Rectal smooth muscle tissue (tissue), 1 donor: ENCODE data around the gene NOC4L.
"Not testable (repeated sequence)": the region's sequence is repeated elsewhere in the genome, so short reads cannot be mapped to it uniquely, and the experiment has no call there.

ENCODE experiments used
- H3K27ac ChIP-seq: one replicate; pipeline ENCODE4 v1.7.0; 2013; ENCODE audit warnings: low read depth, low read length, inconsistent platforms
- H3K27me3 ChIP-seq: one replicate; pipeline ENCODE4 v1.7.0; 2013; ENCODE audit warnings: low read length; ENCODE audit not compliant: control insufficient read depth, insufficient read depth
- H3K36me3 ChIP-seq: one replicate; pipeline ENCODE4 v1.7.0; 2013; ENCODE audit warnings: low read length; ENCODE audit not compliant: control insufficient read depth, insufficient read depth
- H3K4me1 ChIP-seq: one replicate; pipeline ENCODE4 v1.7.0; 2013; ENCODE audit warnings: low read length; ENCODE audit not compliant: control insufficient read depth, insufficient read depth
- H3K4me3 ChIP-seq: one replicate; pipeline ENCODE4 v1.7.0; 2013; ENCODE audit warnings: low read length
- H3K9ac ChIP-seq: one replicate; pipeline ENCODE4 v1.7.0; 2013; ENCODE audit warnings: low read length

NOC4L gene

DNA sequence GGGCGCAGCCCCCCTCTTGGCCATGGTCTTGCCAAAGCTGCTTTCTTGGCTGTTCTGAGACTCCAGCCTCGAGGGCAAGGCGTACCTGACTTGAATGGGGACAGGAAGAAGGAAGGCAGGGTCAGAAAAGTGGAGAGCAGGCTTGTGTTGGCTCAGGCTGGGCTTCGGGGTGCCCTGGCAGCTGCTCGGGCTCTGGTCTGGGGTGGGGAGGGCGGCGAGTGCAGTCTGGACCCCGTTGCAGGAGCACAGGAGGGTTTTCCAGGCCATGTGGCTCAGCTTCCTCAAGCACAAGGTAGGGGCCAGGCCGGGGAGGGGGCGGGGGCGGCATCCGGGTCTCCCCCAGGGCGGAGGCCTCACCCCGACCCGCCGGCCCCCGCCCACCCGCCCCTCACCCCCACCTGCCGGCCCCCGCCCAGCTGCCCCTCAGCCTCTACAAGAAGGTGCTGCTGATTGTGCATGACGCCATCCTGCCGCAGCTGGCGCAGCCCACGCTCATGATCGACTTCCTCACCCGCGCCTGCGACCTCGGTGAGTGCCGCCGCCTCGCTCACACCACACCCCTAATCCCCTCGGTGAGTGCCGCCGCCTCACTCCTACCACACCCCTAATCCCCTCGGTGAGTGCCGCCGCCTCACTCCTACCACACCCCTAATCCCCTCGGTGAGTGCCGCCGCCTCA is 4.2 kb downstream of the NOC4L start:
- Histone ChIP-seq H3K27ac (no peak overlapping the region), H3K27me3 (no peaks in the 10 kb centered on the region), H3K9ac (no peak overlapping the region), H3K4me3 (no peak overlapping the region), H3K4me1 (peaks cover 5% of the 10 kb centered on the region), H3K36me3 (no peaks in the 10 kb centered on the region)

DNA sequence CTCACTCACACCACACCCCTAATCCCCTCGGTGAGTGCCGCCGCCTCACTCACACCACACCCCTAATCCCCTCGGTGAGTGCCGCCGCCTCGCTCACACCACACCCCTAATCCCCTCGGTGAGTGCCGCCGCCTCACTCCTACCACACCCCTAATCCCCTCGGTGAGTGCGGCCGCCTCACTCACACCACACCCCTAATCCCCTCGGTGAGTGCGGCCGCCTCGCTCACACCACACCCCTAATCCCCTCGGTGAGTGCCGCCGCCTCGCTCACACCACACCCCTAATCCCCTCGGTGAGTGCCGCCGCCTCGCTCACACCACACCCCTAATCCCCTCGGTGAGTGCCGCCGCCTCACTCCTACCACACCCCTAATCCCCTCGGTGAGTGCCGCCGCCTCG is 5.3 kb downstream of the NOC4L start:
- H3K36me3 ChIP-seq, H3K9ac ChIP-seq, H3K27me3 ChIP-seq, H3K27ac ChIP-seq, H3K4me3 ChIP-seq, H3K4me1 ChIP-seq: not testable (repeated sequence)

DNA sequence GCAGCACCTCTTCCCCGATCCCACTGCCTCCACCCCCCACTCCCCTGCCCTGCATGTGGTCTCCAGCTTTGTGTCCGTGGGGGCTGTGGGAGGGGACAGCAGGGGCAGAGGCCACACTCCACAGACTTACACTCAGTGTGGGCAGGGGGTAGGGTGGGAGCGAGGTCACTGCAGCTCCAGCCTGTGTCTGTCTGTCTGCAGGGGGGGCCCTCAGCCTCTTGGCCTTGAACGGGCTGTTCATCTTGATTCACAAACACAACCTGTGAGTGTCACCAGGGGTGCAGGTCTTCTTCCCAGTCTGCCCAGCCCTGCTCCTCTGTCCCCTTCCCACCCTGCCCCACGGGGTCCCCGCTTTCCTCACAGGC is 6.5 kb downstream of the NOC4L start:
- Histone ChIP-seq H3K27ac (no peak overlapping the region), H3K36me3 (no peaks in the 10 kb centered on the region), H3K4me3 (no peak overlapping the region), H3K4me1 (no peaks in the 10 kb centered on the region), H3K27me3 (no peaks in the 10 kb centered on the region), H3K9ac (no peak overlapping the region)

DNA sequence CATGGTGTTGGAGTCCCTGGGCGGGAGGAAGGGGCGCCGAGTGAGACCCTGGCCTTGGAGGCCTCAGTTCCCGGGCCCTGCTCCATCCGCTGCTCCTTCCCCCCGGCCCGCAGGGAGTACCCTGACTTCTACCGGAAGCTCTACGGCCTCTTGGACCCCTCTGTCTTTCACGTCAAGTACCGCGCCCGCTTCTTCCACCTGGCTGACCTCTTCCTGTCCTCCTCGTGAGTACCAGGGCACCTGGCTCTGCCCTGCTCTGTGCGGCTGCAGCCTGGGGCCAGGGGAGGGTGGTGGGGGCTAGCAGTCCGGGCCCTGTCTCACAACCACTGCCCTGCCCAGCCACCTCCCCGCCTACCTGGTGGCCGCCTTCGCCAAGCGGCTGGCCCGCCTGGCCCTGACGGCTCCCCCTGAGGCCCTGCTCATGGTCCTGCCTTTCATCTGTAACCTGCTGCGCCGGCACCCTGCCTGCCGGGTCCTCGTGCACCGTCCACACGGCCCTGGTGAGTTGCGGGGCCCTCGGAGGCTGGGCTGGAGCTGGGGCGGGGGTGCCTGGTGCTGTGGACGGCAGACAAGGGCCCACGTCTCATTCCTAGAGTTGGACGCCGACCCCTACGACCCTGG is 7.0 kb downstream of the NOC4L start:
- Histone ChIP-seq H3K9ac (no peak overlapping the region), H3K4me1 (no peaks in the 10 kb centered on the region), H3K4me3 (no peak overlapping the region), H3K36me3 (no peaks in the 10 kb centered on the region), H3K27ac (no peak overlapping the region), H3K27me3 (no peaks in the 10 kb centered on the region)

DNA sequence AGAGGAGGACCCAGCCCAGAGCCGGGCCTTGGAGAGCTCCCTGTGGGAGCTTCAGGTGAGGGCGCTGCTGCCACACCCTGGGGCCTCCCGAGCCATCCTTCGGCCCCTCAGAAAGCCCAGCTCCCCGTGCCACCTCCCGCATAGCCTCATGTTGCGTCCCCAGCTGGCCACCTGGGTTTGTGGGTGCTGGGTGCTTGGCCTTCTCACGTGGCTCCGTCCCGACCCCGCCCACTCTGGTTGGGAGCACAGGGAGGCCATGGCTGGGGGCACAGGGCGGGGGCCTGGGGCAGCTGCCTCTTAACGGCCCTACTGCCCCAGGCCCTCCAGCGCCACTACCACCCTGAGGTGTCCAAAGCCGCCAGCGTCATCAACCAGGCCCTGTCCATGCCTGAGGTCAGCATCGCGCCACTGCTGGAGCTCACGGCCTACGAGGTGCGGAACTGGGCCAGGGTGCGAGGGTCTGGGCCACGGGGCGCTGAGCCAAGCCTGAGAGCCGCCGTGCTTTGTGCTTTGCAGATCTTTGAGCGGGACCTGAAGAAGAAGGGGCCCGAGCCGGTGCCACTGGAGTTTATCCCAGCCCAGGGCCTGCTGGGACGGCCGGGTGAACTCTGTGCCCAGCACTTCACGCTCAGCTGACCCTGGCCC is 7.6 kb downstream of the NOC4L start:
- no peaks in the 10 kb centered on the region for H3K27me3 ChIP-seq
- H3K4me3 ChIP-seq = no peak overlapping the region
- H3K36me3 ChIP-seq = no peaks in the 10 kb centered on the region
- no peak overlapping the region for H3K9ac ChIP-seq
- no peak overlapping the region for H3K27ac ChIP-seq
- H3K4me1 ChIP-seq = no peaks in the 10 kb centered on the region

DNA sequence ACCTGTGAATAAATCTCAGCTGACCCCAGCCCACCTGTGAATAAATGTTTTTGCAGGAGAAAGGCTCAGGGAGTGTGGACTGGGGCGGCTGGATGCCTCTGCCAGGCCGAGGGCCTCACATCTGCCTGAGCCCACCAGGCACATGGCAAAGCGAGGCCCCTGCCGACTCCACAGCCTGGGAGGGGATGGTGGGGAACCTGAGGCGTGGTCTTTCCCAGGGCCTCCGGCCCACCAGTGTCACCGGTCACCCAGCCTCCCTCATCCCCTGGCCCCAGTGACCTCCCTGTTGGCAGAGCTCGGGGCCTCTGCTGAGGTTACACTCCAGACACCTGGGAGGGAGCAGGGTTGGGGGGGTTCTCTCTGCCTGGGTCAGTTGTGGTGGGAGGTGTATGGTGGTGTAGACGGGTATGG is 8.2 kb downstream of the NOC4L start:
- no peak overlapping the region for H3K27ac ChIP-seq
- no peak overlapping the region for H3K9ac ChIP-seq
- no peaks in the 10 kb centered on the region for H3K4me1 ChIP-seq
- no peaks in the 10 kb centered on the region for H3K27me3 ChIP-seq
- no peak overlapping the region for H3K4me3 ChIP-seq
- no peaks in the 10 kb centered on the region for H3K36me3 ChIP-seq

DNA sequence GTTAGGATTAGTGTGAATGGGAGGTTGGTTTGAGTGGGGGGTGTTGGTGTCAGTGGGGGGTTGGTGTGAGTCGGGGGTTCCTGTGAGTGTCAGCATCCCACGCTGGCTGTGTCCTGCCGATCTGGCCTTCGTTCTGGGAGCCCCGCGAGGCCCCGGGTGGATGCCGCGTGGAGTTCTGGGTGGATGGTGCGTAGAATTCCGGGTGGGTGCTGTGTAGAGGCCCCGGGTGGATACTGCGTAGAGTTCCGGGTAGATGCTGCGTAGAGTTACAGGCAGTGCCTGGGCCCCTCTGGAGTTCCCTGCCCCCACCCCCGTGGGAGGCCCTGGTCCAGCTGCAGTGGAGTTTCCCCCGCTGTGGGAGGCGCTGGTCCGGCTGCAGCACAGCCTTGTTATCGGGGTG is 8.7 kb downstream of the NOC4L start:
- peaks cover 5% of the 10 kb centered on the region for H3K36me3 ChIP-seq
- H3K4me3 ChIP-seq = no peak overlapping the region
- H3K27me3 ChIP-seq = no peaks in the 10 kb centered on the region
- H3K9ac ChIP-seq = no peak overlapping the region
- H3K27ac ChIP-seq = no peak overlapping the region
- H3K4me1 ChIP-seq = no peaks in the 10 kb centered on the region

DNA sequence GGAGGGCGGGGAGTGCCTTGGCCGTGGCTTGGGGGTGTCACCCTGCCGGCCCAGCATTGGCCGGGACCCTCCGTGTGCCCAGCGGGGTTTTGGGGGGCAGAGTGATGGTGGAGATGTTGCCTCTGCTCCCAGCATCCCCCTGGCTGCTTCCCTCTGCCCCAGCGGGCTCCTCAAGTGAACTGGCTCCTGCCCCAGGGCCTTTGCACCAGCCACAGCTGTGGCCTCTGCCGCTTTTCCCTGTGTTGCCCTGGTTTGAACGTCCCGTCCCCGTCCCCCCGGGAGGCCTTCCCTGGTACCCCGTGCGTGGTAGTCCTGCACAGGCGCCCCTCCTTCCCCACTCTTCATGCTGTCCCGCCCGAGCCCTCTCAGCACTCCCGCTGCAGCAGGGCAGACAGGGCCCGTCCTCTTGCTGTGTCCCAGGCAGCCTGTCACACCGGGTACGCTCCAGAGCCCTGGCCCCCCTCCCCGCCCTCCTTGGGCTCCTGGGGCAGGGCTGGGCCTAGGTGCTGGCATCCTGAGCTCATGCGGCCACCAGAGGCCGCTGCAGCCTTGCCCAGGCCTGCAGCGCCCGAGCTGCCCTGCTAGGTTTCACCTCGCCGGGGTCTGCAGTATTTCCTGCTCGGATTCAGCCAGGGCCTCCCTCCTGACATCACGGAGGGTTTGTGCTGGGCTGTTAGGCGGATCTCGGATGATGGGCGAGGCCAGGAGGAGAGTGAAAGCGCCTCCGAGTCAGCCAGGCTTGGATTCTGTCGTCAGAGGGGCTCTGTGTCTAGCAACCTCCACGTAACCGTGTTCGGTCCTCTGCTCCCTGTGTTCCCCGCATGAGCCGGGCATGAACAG is 9.5 kb downstream of the NOC4L start:
- H3K4me3 ChIP-seq = peak overlapping the region; percentile 49
- H3K27me3 ChIP-seq = no peaks in the 10 kb centered on the region
- H3K27ac ChIP-seq = no peak overlapping the region
- peaks cover 5% of the 10 kb centered on the region for H3K36me3 ChIP-seq
- no peaks in the 10 kb centered on the region for H3K4me1 ChIP-seq
- peak overlapping the region; percentile 1 for H3K9ac ChIP-seq

DNA sequence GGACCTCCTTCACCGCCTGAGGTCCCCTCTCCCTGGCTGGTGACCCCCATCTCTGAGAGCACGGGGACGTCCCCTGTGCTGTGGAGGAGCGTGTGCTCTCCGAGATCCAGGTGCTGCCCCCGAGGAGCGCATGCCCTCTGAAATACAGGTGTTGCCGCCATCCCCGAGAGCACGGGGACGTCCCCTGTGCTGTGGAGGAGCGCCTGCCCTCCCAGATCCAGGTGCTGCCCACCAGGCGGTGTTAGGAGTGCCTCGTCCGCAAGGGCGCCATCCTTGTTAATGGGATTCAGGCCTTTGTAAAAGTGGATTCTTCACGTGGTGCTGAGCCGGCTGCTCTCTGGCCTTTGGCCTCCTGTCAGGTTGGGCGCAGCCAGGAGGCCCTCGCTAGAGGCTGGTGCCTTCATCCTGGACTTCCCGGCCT is 10.1 kb downstream of the NOC4L start:
- H3K4me3 ChIP-seq = peak overlapping the region; percentile 49
- no peak overlapping the region for H3K27ac ChIP-seq
- peak overlapping the region; percentile 1 for H3K9ac ChIP-seq
- H3K27me3 ChIP-seq = no peaks in the 10 kb centered on the region
- H3K36me3 ChIP-seq = peaks cover 5% of the 10 kb centered on the region
- no peaks in the 10 kb centered on the region for H3K4me1 ChIP-seq

DNA sequence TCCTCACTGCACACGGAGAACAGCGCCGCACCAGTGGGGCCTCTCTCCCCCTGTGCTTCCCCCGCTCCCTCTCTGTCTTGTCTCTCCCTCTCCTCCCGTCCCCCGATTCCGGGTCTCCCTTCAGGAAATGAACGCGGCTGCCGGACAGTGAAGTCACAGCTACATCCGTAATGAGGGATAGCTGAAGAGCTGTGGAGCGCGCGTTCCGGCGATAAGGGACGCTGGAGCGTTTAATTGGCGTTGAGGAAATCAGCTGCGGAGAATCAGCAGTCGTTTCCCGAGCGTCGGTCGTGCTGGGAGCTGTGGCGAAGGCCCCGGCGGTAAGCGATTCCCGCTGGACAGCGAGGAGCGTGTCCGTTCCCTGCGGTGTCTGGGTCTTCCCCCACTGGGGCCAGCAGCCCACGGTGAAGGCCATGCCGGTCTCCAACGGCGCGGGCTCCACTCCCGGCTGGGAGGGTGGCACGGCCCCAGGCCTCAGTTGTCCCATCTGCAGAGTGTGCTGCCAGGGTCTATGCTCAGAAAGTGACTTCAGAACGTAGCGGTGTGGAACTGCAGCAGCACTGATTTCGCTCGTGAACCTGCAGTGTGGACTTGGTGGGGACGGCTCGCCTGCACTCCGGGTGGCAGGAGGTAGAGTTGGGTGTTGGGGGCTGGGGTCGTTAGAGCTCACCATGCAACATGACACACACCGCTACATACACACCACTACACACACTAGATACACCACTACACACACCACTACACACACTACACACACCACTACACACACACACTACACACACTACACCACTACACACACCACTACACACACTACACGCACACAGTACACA is 10.9 kb downstream of the NOC4L start:
- H3K4me3 ChIP-seq = no peak overlapping the region
- H3K9ac ChIP-seq = no peak overlapping the region
- H3K4me1 ChIP-seq = no peaks in the 10 kb centered on the region
- H3K27ac ChIP-seq = no peak overlapping the region
- peaks cover 5% of the 10 kb centered on the region for H3K36me3 ChIP-seq
- no peaks in the 10 kb centered on the region for H3K27me3 ChIP-seq

DNA sequence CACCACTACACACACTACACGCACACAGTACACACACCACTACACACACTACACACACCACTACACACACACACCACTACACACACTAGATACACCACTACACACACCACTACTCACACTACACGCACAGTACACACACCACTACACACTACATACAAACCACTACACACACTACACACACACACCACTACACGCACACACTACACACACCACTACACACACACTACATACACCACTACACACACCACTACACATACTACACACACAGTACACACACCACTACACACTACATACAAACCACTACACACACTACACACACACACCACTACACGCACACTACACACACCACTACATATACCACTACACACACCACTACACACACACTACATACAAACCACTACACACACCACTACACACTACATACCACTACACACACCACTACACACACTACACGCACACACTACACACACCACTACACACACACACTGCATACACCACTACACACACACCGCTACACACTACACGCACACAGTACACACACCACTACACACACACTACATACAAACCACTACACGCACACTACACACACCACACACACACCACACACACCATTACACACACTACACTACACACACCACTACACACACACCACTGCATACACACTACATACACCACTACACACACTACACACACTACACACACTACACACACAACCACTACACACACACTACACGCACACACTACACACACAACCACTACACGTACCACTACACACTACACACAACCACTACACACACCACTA is 11.7 kb downstream of the NOC4L start:
- H3K4me3 ChIP-seq = no peak overlapping the region
- no peaks in the 10 kb centered on the region for H3K27me3 ChIP-seq
- peaks cover 5% of the 10 kb centered on the region for H3K36me3 ChIP-seq
- H3K9ac ChIP-seq = no peak overlapping the region
- H3K4me1 ChIP-seq = no peaks in the 10 kb centered on the region
- H3K27ac ChIP-seq = no peak overlapping the region
